Epidermal melanocyte (primary cell): ENCODE measurements around the gene KCNK1.

Experiments
- DNase-seq: peaks from one replicate; pipeline ENCODE4 v3.0.0; 2011; ENCODE audit warnings: low spot score; ENCODE audit not compliant: insufficient read length

The KCNK1 gene

GRCh38 chr1:233695901-233696300, 82.0 kb downstream of the KCNK1 start:
- no peak for DNase-seq

GRCh38 chr1:233700338-233700737, 86.4 kb downstream of the KCNK1 start:
- DNase-seq = no peak

GRCh38 chr1:233704170-233704897, 90.4 kb downstream of the KCNK1 start:
- DNase-seq = no peak

- DNase-seq = no peak
Measured at GRCh38 chr1:233704898-233705723, 91.2 kb downstream of the KCNK1 start.

- DNase-seq = no peak
Measured at GRCh38 chr1:233707153-233707879, 93.4 kb downstream of the KCNK1 start.

GRCh38 chr1:233707880-233708815, 94.2 kb downstream of the KCNK1 start:
- no peak for DNase-seq

- no peak for DNase-seq
Measured at GRCh38 chr1:233710031-233710430, 96.1 kb downstream of the KCNK1 start.

- no peak for DNase-seq
Measured at GRCh38 chr1:233710507-233710906, 96.6 kb downstream of the KCNK1 start.

- no peak for DNase-seq
Measured at GRCh38 chr1:233714631-233715217, 100.8 kb downstream of the KCNK1 start.

GRCh38 chr1:233718057-233718456, 104.2 kb downstream of the KCNK1 start:
- no peak for DNase-seq

GRCh38 chr1:233719655-233720341, 105.9 kb downstream of the KCNK1 start:
- DNase-seq = no peak

GRCh38 chr1:233721004-233721595, 107.2 kb downstream of the KCNK1 start:
- no peak for DNase-seq
